ENCODE measurements around the gene RPL10A.
"Not testable (repeated sequence)": the region's sequence is repeated elsewhere in the genome, so short reads cannot be mapped to it uniquely, and the experiment has no call there.

RPL10A gene

DNA sequence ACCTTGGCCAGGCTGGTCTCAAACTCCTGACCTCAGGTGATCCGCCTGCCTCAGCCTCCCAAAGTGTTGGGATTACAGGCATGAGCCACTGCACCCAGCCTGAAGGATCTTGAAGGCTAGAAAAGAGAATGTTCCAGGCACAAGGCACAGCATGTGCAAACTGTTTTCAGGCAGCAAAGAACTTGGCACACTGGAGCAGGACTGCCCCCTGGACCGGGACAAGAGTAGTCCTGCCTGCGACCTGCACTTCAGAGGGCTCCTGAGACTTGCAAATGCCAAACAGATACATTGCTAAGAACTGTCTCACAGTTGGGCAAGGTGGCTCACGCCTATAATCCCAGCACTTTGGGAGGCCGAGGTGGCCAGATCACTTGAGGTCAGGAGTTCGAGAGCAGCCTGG lies 47.7 kb downstream of the RPL10A start:
- not testable (repeated sequence) for DNase-seq

DNA sequence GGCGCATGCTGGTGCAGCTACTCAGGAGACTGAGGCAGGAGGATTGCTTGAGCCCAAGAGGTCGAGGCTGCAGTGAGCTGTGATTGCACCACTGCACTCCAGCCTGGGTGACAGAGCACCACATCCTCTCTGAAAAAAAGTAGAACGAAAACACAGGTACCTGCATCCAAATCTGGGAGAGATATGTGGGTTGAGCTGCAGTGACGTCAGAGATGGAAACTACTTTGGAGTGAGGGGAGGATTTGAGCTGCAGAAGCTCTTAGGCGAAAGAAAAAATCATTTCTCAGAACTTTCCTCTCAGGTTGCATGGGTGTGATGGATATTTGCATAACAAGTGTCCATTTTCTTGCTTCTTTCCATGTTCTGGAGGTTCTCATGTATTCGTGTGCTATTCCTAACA lies 48.5 kb downstream of the RPL10A start:
- no peak for DNase-seq

DNA sequence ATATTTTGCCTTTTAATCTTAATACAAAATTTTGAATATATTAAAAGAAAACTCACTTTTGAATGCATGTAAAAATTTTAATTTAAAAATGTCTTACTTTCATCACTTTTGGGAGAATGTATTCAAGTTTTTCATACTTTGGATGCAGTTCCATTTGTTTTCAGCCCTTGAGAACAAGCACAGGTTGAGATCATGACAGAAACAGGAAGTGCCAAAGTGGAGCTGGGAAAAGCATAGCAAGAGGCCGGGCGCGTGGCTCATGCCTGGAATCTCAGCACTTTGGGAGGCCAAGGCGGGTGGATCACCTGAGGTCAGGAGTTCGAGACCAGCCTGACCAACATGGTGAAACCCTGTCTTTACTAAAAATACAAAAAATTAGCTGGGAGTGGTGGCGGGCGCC lies 49.8 kb downstream of the RPL10A start:
- not testable (repeated sequence) for DNase-seq

DNA sequence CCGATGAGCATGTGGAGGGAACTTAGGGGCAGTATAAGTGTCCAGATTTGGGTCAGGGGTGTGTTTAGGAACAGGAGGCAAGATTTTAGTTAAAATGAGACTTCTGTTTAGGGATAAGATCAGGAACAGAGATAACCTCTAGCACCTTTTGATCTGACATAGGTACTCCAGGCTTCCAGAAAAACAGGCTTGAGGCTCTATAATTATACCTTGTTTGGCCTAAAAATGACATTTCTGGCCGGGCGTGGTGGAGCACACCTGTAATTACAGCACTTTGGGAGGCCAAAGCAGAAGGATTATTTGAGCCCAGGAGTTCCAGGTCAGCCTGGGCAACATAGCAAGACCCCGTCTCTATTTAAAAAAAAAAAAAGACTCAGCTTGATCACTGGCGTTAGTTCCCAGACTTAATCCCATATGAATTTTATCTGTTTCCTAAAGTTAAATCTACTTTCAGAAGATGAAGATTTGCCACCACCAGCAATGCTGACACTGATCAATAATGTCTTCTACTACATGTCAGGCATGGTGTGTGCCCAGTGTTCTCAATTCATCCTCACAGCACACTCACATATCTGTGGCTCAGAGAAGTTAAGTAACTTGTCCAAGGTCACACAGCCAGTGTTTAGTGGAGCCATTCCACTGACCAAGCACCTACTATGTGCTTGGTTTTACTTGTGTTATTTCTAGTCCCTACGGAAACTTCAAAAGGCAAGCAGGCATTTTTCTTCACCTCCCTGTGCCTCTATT lies 50.5 kb downstream of the RPL10A start:
- DNase-seq, result no peak

DNA sequence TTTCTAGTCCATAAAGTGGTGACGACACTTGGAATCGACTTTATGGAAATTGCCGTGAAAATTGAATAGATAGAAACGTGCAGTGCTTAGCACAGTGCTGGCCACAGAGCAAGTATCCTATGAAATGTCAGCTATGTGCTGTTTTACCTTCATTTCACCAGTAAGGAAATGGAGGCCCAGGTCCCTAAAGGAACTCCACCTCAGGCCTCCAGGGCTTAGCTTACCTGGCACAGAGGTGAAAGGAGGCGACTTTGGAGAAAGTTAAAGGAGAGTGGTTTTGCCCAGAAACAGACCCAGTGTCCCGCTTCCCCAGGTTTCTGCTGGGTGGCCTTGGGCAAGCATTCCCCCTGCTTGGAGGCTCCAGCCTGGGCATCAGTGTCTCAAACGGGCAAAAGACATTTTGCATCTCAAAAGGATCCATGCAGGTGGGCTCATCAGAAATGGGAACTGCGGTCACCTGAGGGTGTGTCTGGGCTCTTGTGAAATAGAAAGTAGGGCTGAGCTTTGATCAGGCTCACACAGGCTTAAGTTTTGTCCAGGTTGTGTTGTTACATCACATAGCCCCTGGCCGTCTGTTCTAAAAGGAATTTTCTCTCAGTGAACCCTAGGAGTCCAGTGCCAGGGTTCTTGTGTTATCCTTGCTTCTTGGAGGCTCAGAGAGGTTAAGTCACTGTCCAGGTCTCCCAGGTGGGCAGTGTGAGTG lies 51.3 kb downstream of the RPL10A start:
- DNase-seq, result no peak

Measured in T1000 (cell line).